ENCODE data around the gene CRYBA1. TPM values are rescaled to one million over a fixed set of nuclear protein-coding genes. Genes with fewer than 3 reads are reported as not detected.
"Not testable (repeated sequence)": the region's sequence is repeated elsewhere in the genome, so short reads cannot be mapped to it uniquely, and the experiment has no call there.

The CRYBA1 gene, protein sequence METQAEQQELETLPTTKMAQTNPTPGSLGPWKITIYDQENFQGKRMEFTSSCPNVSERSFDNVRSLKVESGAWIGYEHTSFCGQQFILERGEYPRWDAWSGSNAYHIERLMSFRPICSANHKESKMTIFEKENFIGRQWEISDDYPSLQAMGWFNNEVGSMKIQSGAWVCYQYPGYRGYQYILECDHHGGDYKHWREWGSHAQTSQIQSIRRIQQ
- not detected for total RNA-seq

DNA sequence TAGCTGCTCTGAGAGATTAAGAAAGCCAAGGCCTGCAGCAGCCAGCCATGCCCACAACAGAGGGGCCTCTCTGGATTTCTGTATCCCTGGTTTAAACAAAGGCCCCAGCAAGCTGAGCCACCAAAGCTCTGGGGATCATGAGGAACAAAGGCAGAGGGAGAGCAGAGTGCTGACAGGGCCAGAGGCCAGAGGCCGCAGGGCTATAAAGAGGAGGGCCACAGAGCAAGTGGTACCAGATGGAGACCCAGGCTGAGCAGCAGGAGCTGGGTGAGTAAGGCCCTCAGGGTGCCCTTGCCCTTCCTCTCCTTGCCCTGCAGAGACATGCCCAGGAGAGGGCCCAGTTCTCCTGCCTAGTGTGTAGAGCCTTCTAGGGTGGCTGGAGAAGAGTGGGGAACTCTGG is at the start of gene CRYBA1:
TSS of gene CRYBA1 (plus strand) at position 232 of the 400 bp plus-strand sequence. CDS start at position 237, 5 bp downstream.
- no peak for DNase-seq

DNA sequence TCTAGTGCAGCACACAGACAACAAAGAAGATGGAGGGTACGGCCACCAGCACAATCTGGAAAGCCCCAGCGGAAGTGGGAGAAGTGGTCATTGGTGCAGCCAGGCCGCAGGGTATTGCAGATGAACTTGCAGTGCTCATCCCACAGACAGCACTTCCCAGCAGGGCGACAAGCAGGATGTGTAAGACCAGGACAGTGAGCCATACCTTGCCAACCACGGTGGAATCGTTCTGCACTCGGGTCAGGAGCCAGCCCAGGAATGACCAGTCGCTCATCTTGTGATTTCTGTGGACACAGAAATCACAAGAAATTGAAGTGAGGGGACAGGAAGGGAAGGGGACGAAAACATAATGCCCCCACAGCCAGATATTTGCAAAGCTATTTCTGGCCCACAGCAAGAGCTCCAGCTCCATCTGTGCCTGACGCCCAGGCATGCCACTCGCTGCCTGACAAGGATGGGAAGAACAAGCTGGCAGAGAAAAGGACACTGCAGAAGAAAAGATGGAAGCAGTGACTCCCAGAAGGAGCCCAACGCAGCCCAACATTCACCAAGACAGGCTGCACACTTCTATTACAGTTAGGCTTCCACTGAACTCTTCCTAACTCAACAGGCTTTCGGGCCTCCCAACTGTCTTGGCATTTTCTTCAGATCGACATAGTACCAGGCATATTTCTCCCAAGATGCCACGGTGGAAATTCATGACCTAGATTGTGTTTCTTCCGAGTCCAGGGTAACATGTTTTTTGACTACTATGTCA is 49.0 kb upstream of the CRYBA1 start:
- no peak for DNase-seq

DNA sequence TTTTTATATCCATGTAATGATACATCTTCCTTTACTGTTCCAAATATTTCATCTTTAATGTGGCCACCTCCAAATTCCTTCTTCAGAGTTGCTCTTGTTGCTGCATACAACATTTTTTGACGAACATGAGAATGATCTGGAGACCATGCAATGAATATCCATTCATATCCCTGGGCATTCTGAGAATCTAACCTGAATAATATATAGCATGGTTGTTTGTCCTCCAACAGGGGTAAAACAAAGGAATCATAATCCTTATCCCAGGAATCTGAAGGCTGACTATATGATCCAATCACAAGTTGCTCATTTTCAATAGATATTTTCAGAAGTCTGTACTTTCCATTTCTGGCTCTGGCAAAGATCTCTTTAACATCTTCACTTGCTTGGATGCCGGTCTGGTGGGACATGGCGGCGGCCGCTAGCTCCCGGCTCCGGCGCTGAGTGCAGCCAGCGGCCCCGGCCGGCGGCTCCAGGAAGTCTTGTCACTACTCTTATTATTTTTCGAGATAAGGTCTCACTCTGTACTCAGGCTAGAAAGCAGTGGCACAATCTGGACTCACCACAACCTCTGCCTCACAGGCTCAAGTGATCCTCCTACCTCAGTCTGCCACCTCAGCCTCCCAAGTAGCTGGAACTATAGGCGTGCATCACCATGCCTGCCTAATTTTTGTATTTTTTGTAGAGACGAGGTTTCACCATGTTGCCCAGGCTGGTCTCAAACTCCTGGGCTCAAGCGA is 42.4 kb upstream of the CRYBA1 start:
- DNase-seq: not testable (repeated sequence)

DNA sequence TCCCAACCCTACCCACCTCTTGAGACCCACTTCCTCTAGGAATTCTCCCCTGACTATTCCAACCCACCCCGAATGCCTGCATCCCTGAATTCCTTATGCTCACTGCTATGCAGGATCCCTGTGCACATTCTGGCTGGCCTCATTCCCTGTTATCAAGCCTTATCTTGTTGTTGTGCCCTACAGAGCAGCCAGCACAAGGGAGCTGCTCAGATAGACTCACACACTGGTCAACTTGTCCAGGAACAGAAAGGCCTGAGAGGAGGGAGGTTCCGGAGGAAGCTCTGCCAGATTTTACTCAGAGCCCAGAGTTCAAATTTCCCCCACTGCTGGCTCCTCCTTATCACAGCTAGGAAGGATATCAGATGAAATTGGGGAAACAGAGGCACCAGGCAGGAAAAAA is 41.6 kb upstream of the CRYBA1 start:
- DNase-seq: no peak

DNA sequence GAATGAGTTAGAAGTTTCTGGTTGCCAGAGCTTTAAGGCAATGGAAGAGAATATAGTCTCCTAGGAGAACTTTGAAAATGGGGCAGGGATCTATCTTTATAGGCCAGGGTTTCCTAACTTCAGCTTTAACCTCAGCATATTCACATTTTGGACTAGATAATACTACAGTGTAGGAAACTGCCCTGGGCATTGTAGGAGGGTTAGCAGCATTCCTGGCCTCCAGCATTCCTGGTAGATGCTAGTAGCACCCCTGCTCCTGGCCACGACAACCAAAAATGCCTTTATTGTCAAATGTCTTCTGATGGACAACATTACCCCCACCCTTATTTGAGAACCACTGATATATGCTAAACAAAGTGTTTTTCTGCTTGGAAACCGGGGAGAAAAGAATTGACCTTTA is 38.7 kb upstream of the CRYBA1 start:
- DNase-seq: no peak

DNA sequence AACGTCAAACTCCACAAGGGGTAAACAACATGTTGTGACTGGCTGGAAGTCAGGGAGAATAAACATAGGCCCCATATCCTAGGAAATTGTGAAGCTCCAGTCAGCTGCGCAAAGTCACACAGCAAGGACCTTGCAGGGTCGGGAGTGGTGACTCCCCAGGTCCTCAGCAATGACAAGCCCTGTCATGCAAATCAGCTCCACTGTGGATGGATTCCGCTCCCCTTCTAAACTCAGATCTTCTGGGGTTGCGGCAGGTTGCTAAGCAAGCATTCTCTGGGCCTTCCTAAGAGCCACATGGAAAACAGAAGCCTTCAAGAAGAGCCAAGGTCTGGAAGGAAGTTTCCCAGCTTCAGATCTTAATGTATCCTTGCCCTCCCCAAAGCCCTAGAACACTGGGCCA is 37.6 kb upstream of the CRYBA1 start:
- no peak for DNase-seq

DNA sequence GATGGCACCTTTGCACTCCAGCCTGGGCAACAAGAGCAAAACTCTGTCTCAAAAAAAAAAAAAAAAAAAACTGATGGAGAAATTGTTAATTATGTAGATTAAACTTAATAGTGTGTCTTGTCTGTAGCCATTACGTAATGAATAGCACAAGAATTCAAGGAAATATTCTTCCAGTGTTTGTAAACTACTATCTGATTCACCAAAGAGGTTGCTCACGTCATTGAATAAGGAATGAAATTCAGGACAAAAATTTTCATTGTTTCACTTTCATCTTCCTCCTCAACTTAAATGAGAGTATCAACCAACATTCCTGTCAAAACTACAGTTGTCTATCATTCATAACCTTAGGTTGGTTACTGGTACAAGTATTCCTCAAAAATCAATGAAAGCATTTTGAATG is 35.8 kb upstream of the CRYBA1 start:
- no peak for DNase-seq

DNA sequence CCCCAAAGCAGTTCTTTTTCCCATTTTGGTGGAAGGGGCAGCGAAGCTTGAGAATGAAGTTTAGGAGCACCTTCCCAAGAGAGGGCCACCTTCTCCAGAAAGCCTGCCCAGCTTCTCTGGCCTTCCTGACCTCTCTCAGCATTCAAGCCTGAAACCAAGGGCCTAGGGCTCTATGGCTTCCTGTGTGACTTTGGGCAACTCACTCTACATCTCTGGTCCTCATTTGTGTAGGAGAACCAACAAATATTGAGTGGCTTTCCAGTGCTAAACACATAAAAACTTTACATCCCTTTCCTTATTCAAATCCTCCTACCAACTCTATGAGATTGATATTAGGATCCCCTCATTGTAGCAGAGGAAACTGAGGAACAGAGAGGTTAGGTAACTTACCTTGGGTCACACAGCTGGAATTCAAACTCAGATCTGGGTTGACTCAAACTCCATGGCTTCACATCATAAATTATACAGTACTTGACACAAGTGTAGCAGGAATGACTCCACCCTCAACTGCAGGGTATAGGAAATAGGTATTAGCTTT is 34.5 kb upstream of the CRYBA1 start:
- DNase-seq: no peak

DNA sequence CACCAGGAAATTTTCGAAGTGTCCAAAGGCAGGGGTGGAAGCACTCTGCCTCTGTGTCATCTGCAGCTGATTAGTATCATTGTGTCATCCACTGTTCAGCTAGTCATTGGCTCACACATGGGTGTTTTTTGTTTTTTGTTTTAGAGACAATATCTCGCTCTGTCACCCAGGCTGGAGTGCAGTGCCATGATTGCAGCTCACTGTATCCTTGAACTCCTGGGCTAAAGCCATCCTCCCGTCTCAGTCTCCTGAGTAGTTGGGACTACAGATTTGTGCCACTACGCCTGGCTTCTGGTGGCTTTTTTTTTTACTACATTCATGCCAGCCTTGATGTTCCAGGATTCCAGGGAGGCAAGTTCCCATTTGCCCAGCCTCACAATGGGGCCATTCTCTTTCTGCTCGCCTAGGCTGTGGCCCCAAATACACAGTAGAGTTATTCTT is 34.0 kb upstream of the CRYBA1 start:
- DNase-seq: peak; percentile 48

DNA sequence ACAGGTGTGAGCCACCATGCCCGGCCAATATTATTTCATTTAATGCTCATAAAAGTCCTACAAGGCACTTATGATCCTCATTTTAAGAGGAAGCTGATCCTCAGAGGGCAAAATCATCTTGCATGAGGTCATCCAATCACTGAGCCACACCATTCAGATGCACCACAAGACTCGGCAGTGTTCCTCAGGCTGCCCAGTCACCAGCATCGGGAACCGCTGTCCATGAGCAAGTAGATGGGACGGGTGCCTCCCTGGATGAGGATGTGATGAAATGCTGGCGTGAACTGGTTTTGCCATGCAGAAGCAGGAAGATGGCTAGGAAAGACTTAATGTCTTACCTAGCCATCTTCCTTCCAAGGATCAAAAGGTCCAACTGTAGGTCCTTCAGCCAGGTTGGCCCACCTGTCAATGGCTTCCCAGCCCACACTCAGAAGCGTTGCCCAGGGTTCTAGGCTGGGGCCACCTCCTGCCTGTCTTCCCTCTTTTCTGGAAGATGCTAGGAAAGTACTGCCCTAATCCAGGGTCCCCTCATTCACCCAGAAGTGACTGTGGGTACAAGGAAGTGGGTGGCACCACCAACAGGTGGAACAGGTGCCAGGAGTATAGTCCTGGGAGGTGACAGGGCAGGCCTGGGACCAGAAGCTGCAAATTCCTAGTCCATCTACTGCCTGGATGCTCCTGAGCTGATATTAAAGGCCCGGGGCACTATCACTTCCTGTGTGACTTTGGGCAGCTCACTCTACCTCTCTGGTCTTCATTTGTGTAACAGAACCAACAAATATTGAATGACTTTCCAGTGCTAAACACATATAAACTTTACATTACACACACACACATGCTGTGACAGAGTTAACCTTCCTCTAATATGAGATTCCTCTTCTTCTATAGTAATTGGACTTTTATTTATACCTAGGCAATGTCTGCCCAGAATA is 32.2 kb upstream of the CRYBA1 start:
- DNase-seq: no peak

DNA sequence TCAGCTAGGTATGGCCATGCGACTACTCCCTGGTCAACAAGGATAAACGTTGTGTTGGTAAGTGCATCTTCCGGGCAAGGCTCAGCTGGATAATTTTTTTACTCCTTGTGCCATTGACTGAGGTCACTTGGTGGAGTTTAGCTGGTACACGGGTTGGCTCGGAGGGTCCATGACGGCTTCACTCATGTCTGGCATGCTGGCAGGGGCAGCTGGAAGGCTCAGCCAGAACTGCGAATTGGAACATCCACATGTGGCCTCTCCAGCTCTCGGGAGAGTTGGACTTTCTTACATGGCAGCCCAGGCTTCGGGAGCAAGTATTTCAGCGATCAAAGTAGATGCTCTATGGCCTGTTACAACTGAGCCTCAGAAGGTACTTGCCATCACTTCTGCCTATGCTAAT is 31.5 kb upstream of the CRYBA1 start:
- no peak for DNase-seq

DNA sequence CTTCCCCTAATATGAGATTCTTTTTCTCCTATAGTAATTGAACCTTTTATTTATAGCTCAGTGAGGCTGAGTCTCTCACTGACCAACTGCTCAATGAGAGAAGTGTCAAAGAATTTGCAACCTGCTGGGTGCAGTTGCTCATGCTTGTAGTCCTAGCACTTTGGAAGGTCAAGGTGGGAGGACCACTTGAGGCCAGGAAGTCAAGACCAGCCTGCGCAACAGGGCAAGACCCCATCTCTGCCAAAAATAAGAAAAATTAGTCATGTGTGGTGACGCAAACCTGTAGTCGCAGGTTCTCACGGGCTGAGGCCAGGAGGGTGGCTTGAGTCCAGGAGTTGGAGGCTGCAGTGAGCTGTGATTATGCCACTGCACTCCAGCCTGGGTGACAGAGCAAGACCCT is 30.9 kb upstream of the CRYBA1 start:
- DNase-seq: no peak

DNA sequence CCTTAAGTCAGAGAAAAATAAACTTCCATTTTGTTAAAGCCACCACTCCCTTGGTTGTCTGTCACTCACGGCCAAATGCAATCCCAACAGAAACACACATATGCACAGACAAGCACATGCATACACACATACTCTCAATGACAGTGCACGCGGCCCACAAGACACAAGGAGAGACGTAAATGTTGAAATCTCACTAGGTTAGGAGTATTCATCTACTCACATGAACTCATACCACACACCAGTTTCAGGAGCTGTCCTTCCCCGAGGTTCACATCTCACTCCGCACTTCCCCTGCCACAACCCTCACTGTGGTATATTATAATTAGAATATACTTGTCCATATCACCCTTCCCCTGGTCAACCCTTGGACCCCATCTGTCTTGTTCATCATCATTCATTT is 30.5 kb upstream of the CRYBA1 start:
- DNase-seq: no peak

DNA sequence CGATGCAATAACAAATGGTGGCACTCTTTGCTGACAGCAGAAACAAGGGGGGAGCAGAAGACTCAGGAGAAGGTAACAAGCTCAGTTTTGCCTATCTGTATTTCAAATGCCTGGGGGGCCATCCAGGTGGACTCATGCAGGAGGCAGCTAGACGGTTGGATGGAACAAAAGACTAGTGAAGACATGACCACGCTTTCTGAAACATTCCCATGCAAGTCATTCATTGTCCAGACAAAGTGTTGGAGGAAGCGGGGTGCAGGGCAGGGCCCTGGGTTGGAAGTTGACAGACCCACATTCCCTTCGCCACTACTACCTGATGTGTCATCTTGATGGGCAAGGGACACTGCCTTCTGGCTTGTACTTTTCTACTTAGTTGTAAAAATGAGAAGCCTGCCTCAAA is 29.8 kb upstream of the CRYBA1 start:
- DNase-seq: no peak

DNA sequence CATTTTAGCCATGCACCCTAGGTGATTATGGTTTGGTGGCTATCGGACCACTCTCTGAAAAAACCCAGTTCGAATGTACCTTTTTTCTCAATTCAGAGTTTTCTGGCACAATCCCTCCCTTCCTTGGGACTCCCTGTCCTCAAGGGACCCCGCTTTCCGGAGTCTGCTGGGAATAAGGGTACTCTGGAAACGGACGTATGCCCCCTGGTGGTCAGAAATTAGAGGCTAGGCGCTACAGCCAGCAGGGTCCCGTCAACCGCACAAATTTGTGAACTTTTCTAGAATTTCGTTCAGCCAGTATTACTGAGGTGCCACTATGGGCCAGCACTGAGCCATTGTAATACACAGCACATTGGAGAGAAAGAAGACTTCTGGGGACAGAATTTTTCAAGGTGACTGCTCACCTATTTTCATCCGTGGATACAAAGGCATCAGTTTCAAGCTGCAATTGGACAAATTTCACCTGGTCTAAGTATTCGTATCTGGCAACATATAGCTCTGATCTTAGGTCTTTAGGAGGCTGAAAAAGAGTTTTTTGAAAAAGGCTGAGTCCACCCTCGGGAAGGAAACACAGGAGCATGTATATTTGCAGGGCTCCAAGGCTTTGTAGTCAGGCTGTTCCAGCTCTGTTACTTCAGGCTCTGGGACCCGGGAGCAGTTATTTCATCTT is 27.1 kb upstream of the CRYBA1 start:
- peak; percentile 49 for DNase-seq

DNA sequence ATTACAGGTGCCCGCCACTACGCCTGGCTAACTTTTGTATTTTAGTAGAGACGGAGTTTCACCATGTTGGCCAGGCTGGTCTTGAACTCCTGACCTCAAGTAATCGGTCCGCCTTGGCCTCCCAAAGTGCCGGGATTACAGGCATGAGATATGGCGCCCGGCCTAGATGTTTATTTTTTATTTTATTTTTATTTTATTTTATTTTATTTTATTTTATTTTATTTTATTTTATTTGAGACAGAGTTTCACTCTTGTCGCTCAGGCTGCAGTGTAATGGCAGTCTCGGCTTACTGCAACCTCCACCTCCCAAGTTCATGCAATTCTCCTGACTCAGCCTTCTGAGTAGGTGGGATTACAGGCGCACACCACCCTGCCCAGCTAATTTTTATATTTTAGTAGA is 25.3 kb upstream of the CRYBA1 start:
- not testable (repeated sequence) for DNase-seq

DNA sequence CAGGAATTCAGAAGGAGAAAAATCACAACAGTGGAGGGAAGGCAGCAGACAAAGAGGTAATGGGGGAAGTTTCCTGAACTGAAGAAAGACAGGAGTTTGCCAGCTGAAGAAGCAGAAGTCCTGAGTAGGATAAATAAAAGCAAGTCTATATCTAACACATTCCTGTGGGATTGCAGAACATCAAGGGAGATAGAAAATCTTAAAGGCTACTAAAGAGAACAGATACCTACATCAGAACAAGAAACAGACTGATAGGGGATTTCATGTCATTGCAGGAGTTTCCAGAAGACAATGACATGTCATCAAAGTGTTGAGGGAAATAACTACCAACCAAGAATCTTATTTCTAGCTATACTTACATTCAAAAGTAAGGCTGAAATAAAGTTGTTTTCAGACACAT is 21.3 kb upstream of the CRYBA1 start:
- DNase-seq: no peak

DNA sequence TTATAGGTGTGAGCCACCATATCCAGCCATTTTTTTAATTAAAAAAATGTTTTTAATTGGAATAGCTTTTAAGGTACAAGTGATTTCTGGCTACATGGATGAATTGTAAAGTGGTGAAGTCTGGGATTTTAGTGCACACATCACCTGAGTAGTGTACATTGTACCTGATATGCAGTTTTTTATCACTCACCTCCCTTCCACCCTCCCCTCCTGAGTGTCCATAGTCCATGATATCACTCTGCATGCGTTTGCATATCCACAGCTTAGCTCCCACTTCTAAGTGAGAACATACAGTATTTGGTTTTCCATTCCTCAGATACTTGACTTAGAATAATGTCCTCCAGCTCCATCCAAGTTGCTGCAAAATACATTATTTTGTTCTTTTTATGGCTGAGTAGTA is 13.4 kb upstream of the CRYBA1 start:
- DNase-seq: no peak

DNA sequence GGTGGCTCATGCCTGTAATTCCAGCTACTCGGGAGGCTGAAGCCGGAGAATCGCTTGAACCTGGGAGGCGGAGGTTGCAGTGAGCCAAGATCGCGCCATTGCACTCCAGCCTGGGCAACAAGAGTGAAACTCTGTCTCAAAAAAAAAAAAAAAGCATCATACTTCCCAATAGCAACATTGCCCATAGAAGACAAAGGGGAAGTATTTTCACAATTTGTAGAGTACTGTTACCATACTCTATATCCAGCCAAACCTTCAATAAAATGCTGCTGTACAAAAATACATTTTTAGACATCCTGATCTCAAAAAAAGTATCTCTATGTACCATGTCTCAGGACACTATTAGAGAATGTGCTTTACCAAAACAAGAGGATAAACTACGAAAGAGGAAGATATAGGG is 11.7 kb upstream of the CRYBA1 start:
- not testable (repeated sequence) for DNase-seq

DNA sequence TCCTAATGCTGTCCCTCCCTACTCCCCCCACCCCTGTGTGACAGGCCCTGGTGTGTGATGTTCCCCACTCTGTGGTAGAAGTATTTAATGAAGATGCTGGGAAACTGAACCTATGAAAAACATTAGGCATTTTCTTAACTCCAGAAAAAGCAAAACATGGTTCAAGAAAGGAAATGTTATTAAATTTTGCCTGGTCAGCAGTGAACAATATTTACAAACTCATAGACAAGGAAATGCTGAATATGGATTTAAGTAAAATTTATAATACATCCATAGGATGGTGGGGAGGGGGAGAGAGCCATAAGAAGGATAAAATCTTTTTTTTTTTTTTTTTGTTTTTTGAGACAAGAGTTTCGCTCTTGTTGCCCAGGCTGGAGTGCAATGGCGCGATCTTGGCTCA is 10.8 kb upstream of the CRYBA1 start:
- no peak for DNase-seq

DNA sequence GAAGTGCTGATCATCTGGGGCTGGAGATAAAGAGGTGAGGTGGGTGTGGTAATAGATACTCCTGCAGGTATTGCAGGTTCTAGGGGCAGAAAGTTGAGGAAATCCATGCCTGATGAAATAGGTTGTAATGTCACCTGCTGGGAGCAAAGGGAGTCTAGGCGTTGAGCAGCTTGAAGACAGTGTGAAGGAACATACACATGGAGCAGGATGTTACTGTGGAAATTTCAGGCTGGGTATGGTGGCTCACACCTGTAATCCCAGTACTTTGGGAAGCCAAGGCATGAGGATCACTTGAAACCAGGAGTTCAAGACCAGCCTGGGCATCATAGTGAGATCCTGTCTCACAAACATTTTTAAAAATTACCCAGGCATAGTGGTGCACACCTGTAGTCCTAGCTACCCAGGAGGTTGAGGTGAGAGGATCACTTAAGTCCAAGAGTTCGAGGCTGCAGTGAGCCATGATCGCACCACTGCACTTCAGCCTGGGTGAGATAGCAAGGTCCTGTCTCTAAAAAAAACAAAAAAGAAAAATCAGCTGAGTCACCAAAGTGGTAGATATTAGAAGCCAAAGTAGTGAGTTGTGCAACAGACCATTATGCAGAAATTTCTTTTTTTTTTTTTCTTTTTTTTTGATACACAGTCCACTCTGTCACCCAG is 9.1 kb upstream of the CRYBA1 start:
- DNase-seq: no peak
